Thyroid gland (tissue), 4 donors: ENCODE data around the gene KREMEN1. TPM values are rescaled to one million over a fixed set of nuclear protein-coding genes. Genes with fewer than 3 reads are reported as not detected.

Experiments used
- DNase-seq, 2 donors: peaks; one replicate each; pipeline ENCODE4 v3.0.0-alpha.2; 2019
- H3K27ac ChIP-seq, 3 donors: fragments of 200-600 bp; sonication (generic); 1 replicate in 2 of 3; 2 replicates in 1 of 3; pipeline ENCODE4 v1.5.1; 2016 to 2019; ENCODE audit warnings: mild to moderate bottlenecking in 1 of 3, moderate library complexity in 1 of 3
- H3K27me3 ChIP-seq: fragments of 200-600 bp; sonication (generic); one replicate; pipeline ENCODE4 v1.5.1; 2019
- H3K36me3 ChIP-seq, 2 donors: fragments of 200-600 bp; sonication (generic); one replicate each; pipeline ENCODE4 v1.5.1; 2016 to 2019
- H3K4me1 ChIP-seq, 2 donors: fragments of 200-600 bp; sonication (generic); one replicate each; pipeline ENCODE4 v1.5.1; 2017 to 2019
- H3K4me3 ChIP-seq, 3 donors: fragments of 200-600 bp; sonication (generic); replicated peaks in 1 of 3; 1 replicate in 2 of 3; 2 replicates in 1 of 3; pipeline ENCODE4 v1.5.1; 2016; ENCODE audit warnings: mild to moderate bottlenecking in 1 of 3
- H3K9me3 ChIP-seq: fragments of 200-600 bp; sonication (generic); one replicate; pipeline ENCODE4 v1.5.1; 2017
- POLR2A ChIP-seq, 2 donors: fragments of 450-650 bp; IDR thresholded peaks; one replicate each; pipeline ENCODE4 v1.6.1; 2017; ENCODE audit warnings: antibody characterized with exemption in 2 of 2, mild to moderate bottlenecking in 2 of 2, moderate library complexity in 1 of 2
- WGBS, 2 donors: methylation state at CpG; one replicate each; pipeline ENCODE4 v1.1.5; 2017; 5-methylcytosine and 5-hydroxymethylcytosine counted together
- intact Hi-C: fragments of 100-400 bp; cut with DNase I; formaldehyde crosslinking; loops from one replicate; pipeline ENCODE4 v1.15.1; 2023
- total RNA-seq, 4 donors: library from RNA; depleted of rRNA; stranded (reverse); fragments of >200 nt; gene quantifications; one replicate each; pipeline ENCODE4 v1.2.3, GENCODE V29; 2016
- TF ChIP-seq, protein P1 (sequence below), 6 experiments: fragments of 200-600 bp in 3 of 6; fragments of 450-650 bp in 3 of 6; sonication (generic) in 3 of 6; IDR thresholded peaks; one replicate each; pipeline ENCODE4 v1.5.1; 2016 to 2019; ENCODE audit warnings: antibody characterized with exemption in 6 of 6, mild to moderate bottlenecking in 2 of 6, inconsistent platforms in 1 of 6, moderate library complexity in 1 of 6

The KREMEN1 gene
- total RNA-seq, 4 donors from 2014 or later: 18.1 to 27.1 (median 25.6) TPM

DNA sequence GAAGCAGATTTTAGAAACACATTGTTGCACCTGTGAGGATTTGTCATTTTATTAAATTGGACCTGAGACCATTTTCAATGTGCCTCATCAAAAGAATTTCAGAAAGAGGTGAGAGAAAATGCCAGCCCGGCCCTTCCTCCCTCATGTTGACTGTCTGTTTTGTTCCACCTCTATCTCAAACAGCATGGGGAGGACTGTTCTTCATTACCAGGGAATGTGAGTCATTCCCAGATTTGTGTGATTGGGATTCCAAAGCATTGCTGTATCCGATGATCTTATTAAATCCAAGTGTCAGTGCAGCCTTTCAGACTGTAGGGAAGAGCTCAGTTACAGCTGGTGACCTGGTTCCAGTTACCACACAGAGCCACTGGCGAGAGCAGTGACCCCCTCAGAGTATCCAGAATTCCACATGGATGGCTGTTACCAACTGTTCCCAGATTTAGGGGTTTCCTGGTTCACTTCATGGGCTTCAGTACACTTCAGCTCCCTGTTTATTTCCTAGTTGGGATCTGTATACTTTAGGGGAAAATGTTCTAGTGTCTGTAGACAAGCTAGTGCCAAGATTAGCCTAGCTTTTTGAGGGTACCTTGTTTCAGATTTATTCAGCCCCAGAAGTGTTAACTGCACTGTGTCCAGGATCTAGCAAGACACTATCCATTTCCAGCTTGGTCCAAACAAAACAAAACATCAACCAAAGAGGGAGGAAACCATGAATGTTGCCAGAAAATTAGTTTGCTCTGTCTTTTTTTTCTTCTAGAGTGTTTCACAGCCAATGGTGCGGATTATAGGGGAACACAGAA lies 20.9 kb downstream of the KREMEN1 start:
- Histone ChIP-seq H3K36me3 (no peaks in the 10 kb centered on the region), H3K27ac (peak overlapping the region; percentile 7 to 53 (median 19)), H3K4me1 (peaks cover 25 to 26% of the 10 kb centered on the region in 2 donors), H3K4me3 (no peak overlapping the region), H3K27me3 (no peaks in the 10 kb centered on the region), H3K9me3 (no peaks in the 10 kb centered on the region)
- DNase-seq: peak in 1 of 2 donors; percentile 21
- 55 to 64% methylated on average over 4 of the region's 4 CpGs for WGBS, 2 donors
- intact Hi-C loops: no loop called here
- TF ChIP-seq, protein P1, sequence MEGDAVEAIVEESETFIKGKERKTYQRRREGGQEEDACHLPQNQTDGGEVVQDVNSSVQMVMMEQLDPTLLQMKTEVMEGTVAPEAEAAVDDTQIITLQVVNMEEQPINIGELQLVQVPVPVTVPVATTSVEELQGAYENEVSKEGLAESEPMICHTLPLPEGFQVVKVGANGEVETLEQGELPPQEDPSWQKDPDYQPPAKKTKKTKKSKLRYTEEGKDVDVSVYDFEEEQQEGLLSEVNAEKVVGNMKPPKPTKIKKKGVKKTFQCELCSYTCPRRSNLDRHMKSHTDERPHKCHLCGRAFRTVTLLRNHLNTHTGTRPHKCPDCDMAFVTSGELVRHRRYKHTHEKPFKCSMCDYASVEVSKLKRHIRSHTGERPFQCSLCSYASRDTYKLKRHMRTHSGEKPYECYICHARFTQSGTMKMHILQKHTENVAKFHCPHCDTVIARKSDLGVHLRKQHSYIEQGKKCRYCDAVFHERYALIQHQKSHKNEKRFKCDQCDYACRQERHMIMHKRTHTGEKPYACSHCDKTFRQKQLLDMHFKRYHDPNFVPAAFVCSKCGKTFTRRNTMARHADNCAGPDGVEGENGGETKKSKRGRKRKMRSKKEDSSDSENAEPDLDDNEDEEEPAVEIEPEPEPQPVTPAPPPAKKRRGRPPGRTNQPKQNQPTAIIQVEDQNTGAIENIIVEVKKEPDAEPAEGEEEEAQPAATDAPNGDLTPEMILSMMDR (IDR thresholded peaks at IDR 0.05): no peak
- no peak for TF ChIP-seq POLR2A (IDR thresholded peaks at IDR 0.05)

DNA sequence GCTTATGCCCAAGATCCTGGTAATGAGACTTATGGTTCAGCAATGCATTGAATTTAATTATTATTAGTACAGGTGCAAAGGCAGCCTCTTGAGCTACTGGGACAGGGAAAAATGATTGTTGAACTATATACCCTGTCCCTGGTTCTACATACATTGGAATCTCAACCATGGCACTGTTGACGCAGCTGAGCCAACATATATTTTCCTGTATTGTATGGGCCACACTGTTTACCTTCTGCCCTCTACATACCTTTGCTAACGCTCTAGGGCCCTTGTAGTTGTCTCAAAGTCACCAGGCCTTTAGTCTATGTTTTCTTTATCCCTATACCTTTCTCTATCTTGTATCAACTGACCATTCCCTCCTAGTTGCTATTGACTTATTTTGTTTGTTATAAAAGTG lies 22.6 kb downstream of the KREMEN1 start:
- no peak overlapping the region for H3K27ac ChIP-seq

GRCh38 chr22:29096736-29097669 lies 24.2 kb downstream of the KREMEN1 start:
- Histone ChIP-seq H3K27me3 (no peaks in the 10 kb centered on the region), H3K4me1 (peaks cover 22 to 25% of the 10 kb centered on the region in 2 donors), H3K9me3 (no peaks in the 10 kb centered on the region), H3K27ac (no peak overlapping the region), H3K36me3 (no peaks in the 10 kb centered on the region), H3K4me3 (no peak overlapping the region)
- TF ChIP-seq POLR2A (IDR thresholded peaks at IDR 0.05): no peak
- TF ChIP-seq, protein P1 (IDR thresholded peaks at IDR 0.05): no peak
- intact Hi-C loops: no loop called here
- WGBS, 2 donors: 90 to 91% methylated on average over 13 of the region's 13 CpGs
- no peak for DNase-seq

More for the DNA sequence above, 22.6 kb downstream of the KREMEN1 start:
- Histone ChIP-seq H3K36me3 (no peaks in the 10 kb centered on the region), H3K4me3 (no peak overlapping the region), H3K9me3 (no peaks in the 10 kb centered on the region), H3K27me3 (no peaks in the 10 kb centered on the region), H3K4me1 (peaks cover 22 to 26% of the 10 kb centered on the region in 2 donors)
- WGBS, 2 donors: 68 to 96% methylated on average over 2 of the region's 2 CpGs
- TF ChIP-seq, protein P1 (IDR thresholded peaks at IDR 0.05): no peak
- TF ChIP-seq POLR2A (IDR thresholded peaks at IDR 0.05): no peak
- intact Hi-C loops: no loop called here
- no peak for DNase-seq

DNA sequence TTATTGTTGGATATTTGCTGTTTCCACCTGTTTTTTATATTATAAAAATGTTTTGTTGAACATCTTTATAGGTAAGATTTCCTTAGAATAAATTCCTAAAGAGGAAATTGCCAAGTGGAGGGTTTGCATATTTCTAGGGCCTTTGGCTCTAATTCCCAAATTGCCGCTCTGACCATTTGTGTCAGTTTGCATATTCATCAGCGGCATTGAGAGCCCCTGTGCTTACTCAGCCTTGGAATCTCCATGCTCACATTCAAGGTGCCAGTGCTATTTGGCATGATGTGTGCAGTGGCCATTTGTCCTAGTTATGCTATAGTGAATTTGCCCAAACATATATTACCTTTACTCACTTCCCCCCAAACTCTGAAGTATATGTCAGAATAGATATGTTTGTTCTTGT lies 25.5 kb downstream of the KREMEN1 start:
- H3K4me3 ChIP-seq: no peak overlapping the region
- no peaks in the 10 kb centered on the region for H3K27me3 ChIP-seq
- H3K9me3 ChIP-seq: no peaks in the 10 kb centered on the region
- no peaks in the 10 kb centered on the region for H3K36me3 ChIP-seq
- DNase-seq: no peak
- H3K27ac ChIP-seq: no peak overlapping the region
- TF ChIP-seq, protein P1 (IDR thresholded peaks at IDR 0.05): no peak
- no peak for TF ChIP-seq POLR2A (IDR thresholded peaks at IDR 0.05)
- peaks cover 10 to 12% of the 10 kb centered on the region in 2 donors for H3K4me1 ChIP-seq
- intact Hi-C loops: no loop called here
- WGBS, 2 donors: 73 to 91% methylated on average over 2 of the region's 2 CpGs
